ENCODE data around the gene STUB1. TPM values are rescaled to one million over a fixed set of nuclear protein-coding genes. Genes with fewer than 3 reads are reported as not detected.

The STUB1 gene
- total RNA-seq, 4 donors from 2014 or later: 155 to 215 (median 178) TPM

DNA sequence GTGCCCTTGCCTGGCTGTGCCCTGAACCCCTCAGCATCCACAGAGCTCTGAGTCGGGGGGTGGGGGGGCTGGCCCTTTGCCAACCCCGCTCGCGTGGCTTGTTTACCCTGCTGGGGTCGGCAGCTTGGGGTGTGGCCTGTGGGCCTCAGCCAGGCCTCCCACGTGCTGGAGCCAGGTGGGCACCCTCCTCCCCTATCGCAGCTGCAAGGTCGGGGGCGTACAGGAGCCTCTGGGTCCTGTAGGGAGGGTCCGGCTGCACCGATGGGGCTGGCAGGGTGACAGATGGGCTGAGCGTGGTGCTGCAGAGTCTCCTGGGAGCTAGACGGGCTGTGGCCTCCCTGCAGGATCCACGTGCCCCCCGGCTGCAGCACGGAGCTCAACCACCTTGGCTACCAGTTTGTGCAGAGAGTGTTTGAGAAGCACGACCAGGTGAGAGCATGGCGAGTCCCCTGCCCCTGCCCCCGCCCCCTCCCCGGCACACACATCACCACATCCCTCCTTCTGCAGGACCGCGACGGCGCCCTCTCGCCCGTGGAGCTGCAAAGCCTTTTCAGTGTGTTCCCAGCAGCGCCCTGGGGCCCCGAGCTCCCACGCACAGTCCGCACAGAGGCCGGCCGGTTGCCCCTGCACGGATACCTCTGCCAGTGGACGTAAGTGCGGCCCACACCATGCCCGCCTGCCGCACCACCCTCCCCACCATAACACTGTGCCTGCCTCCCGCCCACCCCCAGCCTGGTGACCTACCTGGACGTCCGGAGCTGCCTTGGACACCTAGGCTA lies 8.7 kb upstream of the STUB1 start:
- WGBS: 85% methylated on average over 12 of the region's 40 CpGs
- Histone ChIP-seq H3K27ac (replicated peaks in 1 of 4) (no peak overlapping the region), H3K36me3 (peaks cover 42 to 56% (median 50%) of the 10 kb centered on the region in 4 donors), H3K4me3 (no peak overlapping the region), H3K9me3 (no peaks in the 10 kb centered on the region), H3K27me3 (peaks cover 0 to 5% (median 0%) of the 10 kb centered on the region in 4 donors), H3K4me1 (peaks cover 26 to 53% (median 45%) of the 10 kb centered on the region in 4 donors)
- DNase-seq (ENCODE audit: extremely low spot score): no peak
- TF ChIP-seq EP300 (IDR thresholded peaks at IDR 0.05): no peak
- TF ChIP-seq POLR2A (IDR thresholded peaks at IDR 0.05; ENCODE audit: low read depth): no peak
- TF ChIP-seq, protein P1, sequence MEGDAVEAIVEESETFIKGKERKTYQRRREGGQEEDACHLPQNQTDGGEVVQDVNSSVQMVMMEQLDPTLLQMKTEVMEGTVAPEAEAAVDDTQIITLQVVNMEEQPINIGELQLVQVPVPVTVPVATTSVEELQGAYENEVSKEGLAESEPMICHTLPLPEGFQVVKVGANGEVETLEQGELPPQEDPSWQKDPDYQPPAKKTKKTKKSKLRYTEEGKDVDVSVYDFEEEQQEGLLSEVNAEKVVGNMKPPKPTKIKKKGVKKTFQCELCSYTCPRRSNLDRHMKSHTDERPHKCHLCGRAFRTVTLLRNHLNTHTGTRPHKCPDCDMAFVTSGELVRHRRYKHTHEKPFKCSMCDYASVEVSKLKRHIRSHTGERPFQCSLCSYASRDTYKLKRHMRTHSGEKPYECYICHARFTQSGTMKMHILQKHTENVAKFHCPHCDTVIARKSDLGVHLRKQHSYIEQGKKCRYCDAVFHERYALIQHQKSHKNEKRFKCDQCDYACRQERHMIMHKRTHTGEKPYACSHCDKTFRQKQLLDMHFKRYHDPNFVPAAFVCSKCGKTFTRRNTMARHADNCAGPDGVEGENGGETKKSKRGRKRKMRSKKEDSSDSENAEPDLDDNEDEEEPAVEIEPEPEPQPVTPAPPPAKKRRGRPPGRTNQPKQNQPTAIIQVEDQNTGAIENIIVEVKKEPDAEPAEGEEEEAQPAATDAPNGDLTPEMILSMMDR (IDR thresholded peaks at IDR 0.05): no peak
- TF ChIP-seq POLR2AphosphoS5 (IDR thresholded peaks at IDR 0.05): no peak
- intact Hi-C loops (cut with DNase I): no loop called here

DNA sequence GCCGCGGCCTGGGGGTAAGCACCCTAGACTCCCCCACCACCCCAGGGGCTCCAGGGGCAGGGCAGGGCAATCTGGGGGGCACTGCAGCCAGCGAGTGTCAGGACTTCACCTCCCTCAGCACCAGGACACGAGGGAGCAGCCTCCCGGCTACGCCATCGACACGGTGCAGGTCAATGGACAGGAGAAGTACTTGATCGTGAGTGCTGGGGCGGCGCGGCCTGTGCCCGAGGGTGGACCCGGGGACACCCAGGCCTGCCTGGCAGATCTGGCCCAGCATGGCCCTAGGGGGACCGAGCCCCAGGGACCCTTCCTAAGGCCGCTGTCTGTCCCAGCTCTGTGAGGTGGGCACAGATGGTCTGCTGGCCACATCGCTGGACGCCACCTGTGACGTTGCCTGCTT lies 7.8 kb upstream of the STUB1 start:
- H3K4me1 ChIP-seq: peaks cover 23 to 50% (median 41%) of the 10 kb centered on the region in 4 donors
- H3K36me3 ChIP-seq: peaks cover 42 to 56% (median 50%) of the 10 kb centered on the region in 4 donors
- no peak overlapping the region for H3K4me3 ChIP-seq
- no peak overlapping the region for H3K27ac ChIP-seq (replicated peaks in 1 of 4)
- peaks cover 0 to 5% (median 0%) of the 10 kb centered on the region in 4 donors for H3K27me3 ChIP-seq
- 93% methylated on average over 7 of the region's 19 CpGs for WGBS
- TF ChIP-seq POLR2AphosphoS5 (IDR thresholded peaks at IDR 0.05) (no peak), POLR2A (IDR thresholded peaks at IDR 0.05; ENCODE audit: low read depth) (no peak), EP300 (IDR thresholded peaks at IDR 0.05) (no peak)
- TF ChIP-seq, protein P1 (IDR thresholded peaks at IDR 0.05): no peak
- no peak for DNase-seq (ENCODE audit: extremely low spot score)
- no peaks in the 10 kb centered on the region for H3K9me3 ChIP-seq
- intact Hi-C loops (cut with DNase I): no loop called here

DNA sequence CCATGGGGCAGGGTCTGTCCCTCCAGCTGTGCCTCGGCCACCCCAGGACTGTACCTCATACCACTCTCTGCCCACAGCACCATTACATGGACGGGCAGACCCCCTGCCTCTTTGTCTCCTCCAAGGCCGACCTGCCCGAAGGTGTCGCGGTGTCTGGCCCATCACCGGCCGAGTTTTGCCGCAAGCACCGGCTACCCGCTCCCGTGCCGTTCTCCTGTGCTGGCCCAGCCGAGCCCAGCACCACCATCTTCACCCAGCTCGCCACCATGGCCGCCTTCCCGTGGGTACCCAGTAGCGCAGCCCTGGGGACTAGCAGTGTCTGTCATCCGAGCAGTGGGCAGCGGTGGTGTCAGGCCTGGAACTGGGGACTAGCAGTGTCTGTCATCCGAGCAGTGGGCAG lies 7.4 kb upstream of the STUB1 start:
- H3K4me1 ChIP-seq: peaks cover 19 to 45% (median 36%) of the 10 kb centered on the region in 4 donors
- WGBS: 93% methylated on average over 17 of the region's 21 CpGs
- TF ChIP-seq, protein P1 (IDR thresholded peaks at IDR 0.05): no peak
- TF ChIP-seq POLR2AphosphoS5 (IDR thresholded peaks at IDR 0.05): no peak
- no peak for TF ChIP-seq POLR2A (IDR thresholded peaks at IDR 0.05; ENCODE audit: low read depth)
- TF ChIP-seq EP300 (IDR thresholded peaks at IDR 0.05): no peak
- no peaks in the 10 kb centered on the region for H3K9me3 ChIP-seq
- DNase-seq (ENCODE audit: extremely low spot score): no peak
- H3K27ac ChIP-seq (replicated peaks in 1 of 4): no peak overlapping the region
- H3K27me3 ChIP-seq: peaks cover 0 to 5% (median 0%) of the 10 kb centered on the region in 4 donors
- no peak overlapping the region for H3K4me3 ChIP-seq
- peaks cover 42 to 56% (median 50%) of the 10 kb centered on the region in 4 donors for H3K36me3 ChIP-seq
- intact Hi-C loops (cut with DNase I): no loop called here

DNA sequence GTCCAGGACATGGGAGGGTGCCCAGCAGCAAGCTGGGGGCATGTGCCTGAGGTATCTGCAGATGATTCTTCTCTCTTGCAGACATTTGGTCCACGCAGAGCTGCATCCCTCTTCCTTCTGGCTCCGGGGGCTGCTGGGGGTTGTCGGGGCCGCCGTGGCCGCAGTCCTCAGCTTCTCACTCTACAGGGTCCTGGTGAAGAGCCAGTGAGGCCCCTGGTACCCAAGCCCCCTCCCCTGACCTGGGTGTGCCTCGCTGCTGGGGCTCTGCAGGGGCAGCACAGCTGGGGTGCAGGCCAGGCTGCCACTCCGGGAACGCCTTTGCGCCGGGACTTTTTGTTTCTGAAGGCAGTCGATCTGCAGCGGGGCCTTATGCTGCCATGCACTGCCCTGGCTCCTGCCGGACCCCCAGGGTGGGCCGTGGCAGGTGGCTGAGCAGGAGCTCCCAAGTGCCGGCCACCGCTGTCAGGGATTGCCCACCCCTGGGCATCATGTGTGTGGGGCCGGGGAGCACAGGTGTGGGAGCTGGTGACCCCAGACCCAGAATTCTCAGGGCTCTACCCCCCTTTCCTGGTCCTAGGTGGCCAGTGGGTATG lies 6.7 kb upstream of the STUB1 start:
- peaks cover 42 to 56% (median 50%) of the 10 kb centered on the region in 4 donors for H3K36me3 ChIP-seq
- H3K4me1 ChIP-seq: peaks cover 19 to 42% (median 34%) of the 10 kb centered on the region in 4 donors
- 90% methylated on average over 7 of the region's 18 CpGs for WGBS
- no peak overlapping the region for H3K27ac ChIP-seq (replicated peaks in 1 of 4)
- peaks cover 0 to 5% (median 0%) of the 10 kb centered on the region in 4 donors for H3K27me3 ChIP-seq
- intact Hi-C loops (cut with DNase I): no loop called here
- H3K4me3 ChIP-seq: no peak overlapping the region
- H3K9me3 ChIP-seq: no peaks in the 10 kb centered on the region
- DNase-seq (ENCODE audit: extremely low spot score): no peak
- TF ChIP-seq, protein P1 (IDR thresholded peaks at IDR 0.05): no peak
